Stimulated activated memory B cell treated with anti-CD40 and anti-IgM and Interleukin-4, amounts not matched to agents 10 μg/mL and 1 μg/mL and 100 μg/mL, for 72 hours (primary cell): ENCODE data around the gene GCK.
"Not testable (repeated sequence)": the region's sequence is repeated elsewhere in the genome, so short reads cannot be mapped to it uniquely, and the experiment has no call there.

Experiments
- ATAC-seq: fragments of 150-1000 bp; cut with Tn5 transposase; 2 replicates; pipeline ENCODE4 v1.10.0; 2021
- H3K27ac Mint-ChIP-seq: one replicate; pipeline ENCODE4 v1.8.0; 2022; ENCODE audit warnings: mild to moderate bottlenecking, mixed read lengths
- H3K27me3 Mint-ChIP-seq: one replicate; pipeline ENCODE4 v1.8.0; 2022; ENCODE audit warnings: mixed read lengths
- H3K36me3 Mint-ChIP-seq: one replicate; pipeline ENCODE4 v1.8.0; 2022; ENCODE audit warnings: mixed read lengths
- H3K4me1 Mint-ChIP-seq: one replicate; pipeline ENCODE4 v1.8.0; 2022; ENCODE audit warnings: mixed read lengths
- H3K4me3 Mint-ChIP-seq: one replicate; pipeline ENCODE4 v1.8.0; 2022; ENCODE audit warnings: mild to moderate bottlenecking, moderate library complexity, mixed read lengths
- H3K9me3 Mint-ChIP-seq: one replicate; pipeline ENCODE4 v1.8.0; 2022; ENCODE audit warnings: mixed read lengths

The GCK gene

DNA sequence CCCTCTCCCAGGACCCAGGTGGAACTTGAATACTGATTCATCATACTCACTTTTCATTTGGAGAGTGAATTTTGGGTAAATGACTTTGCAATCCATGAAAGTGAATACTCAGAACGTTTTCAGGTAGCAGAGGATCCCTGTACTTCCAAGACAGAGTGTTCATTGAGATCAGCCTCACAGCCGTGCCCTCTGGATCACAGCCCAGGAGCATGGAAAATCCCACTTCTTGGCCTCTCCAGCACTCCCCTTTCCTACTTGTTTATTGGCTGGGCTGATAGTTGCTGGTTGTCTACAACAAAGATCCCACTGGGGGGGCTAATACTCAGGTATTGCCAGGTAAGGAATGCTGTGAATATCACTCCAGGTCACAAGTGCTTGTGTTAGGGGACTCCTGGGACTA is 5.9 kb downstream of the GCK start:
- H3K27ac Mint-ChIP-seq, result no peak overlapping the region
- H3K27me3 Mint-ChIP-seq, result peaks cover 8% of the 10 kb centered on the region
- no peaks in the 10 kb centered on the region for H3K9me3 Mint-ChIP-seq
- H3K4me3 Mint-ChIP-seq, result no peak overlapping the region
- ATAC-seq, result no peak
- H3K4me1 Mint-ChIP-seq, result peaks cover 5% of the 10 kb centered on the region
- no peaks in the 10 kb centered on the region for H3K36me3 Mint-ChIP-seq

DNA sequence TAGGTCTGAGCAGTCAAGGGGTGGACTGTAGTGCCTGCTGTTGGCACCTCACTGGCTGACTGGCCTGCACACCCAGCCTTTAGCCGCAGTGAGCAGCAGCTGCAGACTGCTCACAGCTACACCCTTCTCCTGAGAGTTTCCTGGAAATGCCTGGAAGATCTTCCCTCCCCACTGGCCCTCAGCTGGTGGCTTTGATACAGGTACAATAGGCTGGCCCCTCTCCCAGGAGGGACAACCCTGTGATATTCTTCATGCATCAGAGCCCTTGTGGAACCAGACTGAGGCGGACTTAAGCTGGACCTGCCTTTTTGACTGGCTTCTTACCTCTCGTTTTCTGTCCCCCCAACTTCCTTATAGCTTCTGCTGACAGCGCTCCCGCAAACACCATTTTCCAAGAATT is 6.4 kb downstream of the GCK start:
- Mint-ChIP-seq H3K4me1 (peaks cover 5% of the 10 kb centered on the region), H3K9me3 (no peaks in the 10 kb centered on the region), H3K36me3 (no peaks in the 10 kb centered on the region), H3K27me3 (peaks cover 13% of the 10 kb centered on the region), H3K4me3 (no peak overlapping the region), H3K27ac (no peak overlapping the region)
- ATAC-seq, result no peak

DNA sequence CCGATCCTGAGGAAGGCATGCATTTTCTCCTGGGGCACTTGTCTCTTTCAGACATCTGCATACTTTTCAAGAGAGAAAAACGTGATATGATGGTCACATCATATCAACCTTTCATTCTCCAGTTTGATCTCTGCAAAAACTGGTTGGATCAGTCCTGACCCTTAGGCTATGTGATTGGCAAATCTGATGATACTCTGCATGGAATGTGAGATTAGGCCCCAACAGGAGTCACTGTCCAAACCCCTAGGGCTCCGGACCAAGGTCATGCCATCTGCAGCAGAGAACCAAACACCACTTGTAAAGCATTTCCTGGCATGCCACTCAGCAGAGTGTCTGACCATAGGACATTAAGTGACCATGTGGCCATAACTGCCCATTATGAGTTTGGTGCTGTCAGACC is 8.6 kb downstream of the GCK start:
- Mint-ChIP-seq H3K27me3 (peaks cover 18% of the 10 kb centered on the region), H3K36me3 (no peaks in the 10 kb centered on the region), H3K27ac (no peak overlapping the region), H3K4me3 (no peak overlapping the region), H3K9me3 (no peaks in the 10 kb centered on the region), H3K4me1 (no peaks in the 10 kb centered on the region)
- ATAC-seq, result no peak

DNA sequence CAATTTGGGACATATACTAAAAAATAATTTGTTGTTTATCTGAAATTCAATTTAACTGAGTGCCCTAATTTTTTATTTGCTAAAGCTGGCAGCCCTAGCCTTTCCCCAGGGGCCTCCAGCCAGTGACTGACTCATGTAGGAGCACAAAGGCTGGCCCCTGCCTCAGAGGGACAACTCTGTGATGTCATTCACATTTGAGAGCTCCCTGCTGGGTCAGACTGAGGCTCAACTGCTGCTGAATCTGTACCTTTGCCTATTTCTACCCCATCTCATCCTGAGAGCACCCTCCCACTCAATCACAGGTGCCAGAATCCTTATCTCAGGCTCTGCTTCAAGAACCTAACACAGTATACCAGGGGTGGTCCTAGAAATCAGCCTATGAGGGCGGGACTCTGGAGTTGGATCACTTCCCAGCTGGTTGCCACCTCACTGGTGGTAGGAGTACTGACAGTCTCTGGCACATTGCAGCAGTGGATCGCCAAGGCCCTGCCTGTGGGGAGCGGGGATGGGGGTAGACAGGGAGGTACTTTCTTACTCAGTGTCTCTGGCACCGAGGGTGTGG is 11.6 kb downstream of the GCK start:
- ATAC-seq, result no peak
- H3K27me3 Mint-ChIP-seq, result peaks cover 18% of the 10 kb centered on the region
- no peak overlapping the region for H3K27ac Mint-ChIP-seq
- H3K9me3 Mint-ChIP-seq, result peaks cover 5% of the 10 kb centered on the region
- H3K36me3 Mint-ChIP-seq, result no peaks in the 10 kb centered on the region
- H3K4me1 Mint-ChIP-seq, result peaks cover 7% of the 10 kb centered on the region
- H3K4me3 Mint-ChIP-seq, result no peak overlapping the region

DNA sequence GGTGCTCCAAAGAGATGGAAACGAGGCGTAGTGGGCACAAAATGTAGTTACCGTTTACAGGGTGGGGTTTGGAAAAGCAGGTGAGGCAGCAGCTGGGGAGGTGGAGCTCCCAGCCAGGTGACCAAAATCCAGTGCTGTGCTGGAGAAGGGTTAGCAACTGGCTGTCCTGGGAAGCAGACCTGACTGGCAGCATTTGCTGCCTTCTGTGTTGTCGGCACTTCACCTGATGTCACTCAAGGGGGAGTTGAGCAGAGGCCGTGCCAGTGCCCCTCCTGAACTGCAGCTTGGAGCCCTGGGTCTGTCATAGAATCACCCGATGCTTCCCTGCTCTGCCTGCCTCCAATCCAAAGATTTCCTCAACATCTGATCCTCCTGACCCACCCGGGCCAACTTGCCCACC is 12.8 kb downstream of the GCK start:
- Mint-ChIP-seq H3K4me1 (peaks cover 7% of the 10 kb centered on the region), H3K4me3 (no peak overlapping the region), H3K27ac (no peak overlapping the region), H3K36me3 (no peaks in the 10 kb centered on the region), H3K9me3 (peaks cover 5% of the 10 kb centered on the region), H3K27me3 (peaks cover 18% of the 10 kb centered on the region)
- ATAC-seq, result no peak

DNA sequence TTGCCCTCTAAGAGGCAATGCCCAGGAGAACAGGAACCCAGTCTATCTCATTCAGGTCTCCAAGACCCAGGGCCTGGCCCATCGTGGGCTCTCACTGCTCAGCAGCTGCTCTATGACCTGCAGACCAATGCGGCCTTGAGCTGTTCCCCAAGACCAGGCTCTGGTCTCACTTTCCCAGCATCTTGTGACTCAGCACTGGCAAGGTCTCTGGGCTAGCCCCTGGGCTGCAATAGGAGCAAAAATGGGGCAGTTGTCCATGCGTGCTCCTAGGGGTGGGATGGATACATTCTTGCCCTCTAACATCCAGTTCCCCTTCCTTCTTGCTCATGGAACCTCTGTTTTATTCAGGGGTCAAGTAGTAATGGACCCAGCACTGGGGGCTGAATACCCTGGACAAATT is 13.5 kb downstream of the GCK start:
- H3K4me1 Mint-ChIP-seq, result peaks cover 7% of the 10 kb centered on the region
- H3K36me3 Mint-ChIP-seq, result no peaks in the 10 kb centered on the region
- peaks cover 5% of the 10 kb centered on the region for H3K9me3 Mint-ChIP-seq
- no peak for ATAC-seq
- no peak overlapping the region for H3K4me3 Mint-ChIP-seq
- H3K27me3 Mint-ChIP-seq, result peaks cover 23% of the 10 kb centered on the region
- H3K27ac Mint-ChIP-seq, result no peak overlapping the region

DNA sequence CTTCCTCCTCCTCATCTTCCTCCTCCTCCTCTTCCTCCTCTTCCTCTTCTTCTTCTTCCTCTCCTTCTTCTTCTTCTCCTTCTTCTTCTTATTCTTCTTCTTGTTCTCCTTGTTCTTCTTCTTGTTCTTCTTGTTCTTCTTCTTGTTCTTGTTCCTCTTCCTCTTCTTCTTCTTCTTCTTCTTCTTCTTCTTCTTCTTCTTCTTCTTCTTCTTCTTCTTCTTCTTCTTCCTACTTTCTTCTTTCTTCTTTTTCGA is 14.6 kb downstream of the GCK start:
- not testable (repeated sequence) for H3K4me3 Mint-ChIP-seq, H3K36me3 Mint-ChIP-seq, H3K27ac Mint-ChIP-seq, H3K4me1 Mint-ChIP-seq, ATAC-seq, H3K9me3 Mint-ChIP-seq
- peaks cover 25% of the 10 kb centered on the region for H3K27me3 Mint-ChIP-seq

DNA sequence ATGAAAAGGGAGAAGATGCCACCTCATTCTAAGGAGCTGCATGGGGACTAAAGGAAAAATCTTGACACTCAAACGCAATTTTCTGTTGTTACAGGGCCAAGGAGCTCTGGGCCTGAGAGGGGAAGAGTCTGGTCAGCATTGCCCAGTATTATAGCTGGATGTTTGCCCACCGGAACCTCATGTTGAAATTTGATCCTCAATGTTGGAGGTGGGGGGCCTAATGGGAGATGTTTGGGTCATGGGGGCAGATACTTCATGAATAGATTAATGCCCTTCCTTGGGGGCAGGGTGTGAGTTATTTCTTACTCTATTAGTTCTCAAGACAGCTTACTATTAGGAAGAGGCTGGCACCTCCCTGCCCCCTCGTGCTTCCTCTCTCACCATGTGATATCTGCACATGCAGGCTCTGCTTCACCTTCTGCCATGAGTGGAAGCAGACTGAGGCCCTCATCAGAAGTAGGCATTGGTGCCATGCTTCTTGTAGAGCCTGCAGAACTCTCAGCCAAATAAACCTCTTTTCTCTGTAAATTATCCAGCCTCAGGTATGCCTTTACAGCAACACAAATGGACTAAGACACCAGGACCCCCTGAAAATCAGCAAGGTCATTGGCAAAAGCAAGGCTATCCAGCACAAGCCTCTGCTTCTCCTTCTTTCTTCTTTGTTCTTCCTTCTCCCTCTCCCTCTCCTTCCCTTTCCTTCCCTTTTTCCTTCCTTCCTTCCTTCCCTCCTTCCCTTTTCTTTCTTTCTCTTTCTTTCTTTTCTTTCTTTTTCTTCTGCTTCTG is 15.1 kb downstream of the GCK start:
- Mint-ChIP-seq H3K9me3 (peaks cover 5% of the 10 kb centered on the region), H3K4me3 (no peak overlapping the region), H3K4me1 (peaks cover 7% of the 10 kb centered on the region), H3K27ac (no peak overlapping the region), H3K27me3 (peaks cover 20% of the 10 kb centered on the region), H3K36me3 (no peaks in the 10 kb centered on the region)
- no peak for ATAC-seq

DNA sequence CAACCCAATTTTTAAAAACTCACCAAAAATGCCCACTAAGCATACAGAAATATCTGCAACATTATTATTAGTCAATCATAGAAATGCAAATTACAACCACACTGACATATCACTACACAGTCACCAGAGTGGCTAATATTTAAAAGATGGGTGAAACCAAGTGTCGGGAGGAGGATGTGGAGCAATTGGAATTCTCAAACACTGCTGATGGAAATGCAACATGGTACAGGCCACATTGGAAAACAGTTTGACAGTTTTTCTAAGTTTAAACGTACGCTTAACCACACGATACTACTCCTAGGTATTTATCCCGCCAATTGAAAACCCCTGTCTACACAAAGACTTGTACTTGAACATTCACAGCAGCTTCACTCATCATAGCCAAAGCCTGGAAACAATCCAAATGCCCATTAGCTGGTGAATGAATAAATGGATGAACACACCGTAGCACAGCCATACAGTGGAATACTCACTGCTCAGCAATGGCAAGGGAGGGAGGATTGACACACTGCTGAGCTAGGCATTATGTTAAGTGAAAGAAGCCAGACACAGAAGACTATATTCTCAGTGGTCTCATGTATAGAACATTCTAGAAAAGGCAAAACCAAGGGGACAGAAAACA is 16.3 kb downstream of the GCK start:
- Mint-ChIP-seq H3K36me3 (no peaks in the 10 kb centered on the region), H3K4me3 (no peak overlapping the region), H3K4me1 (peaks cover 10% of the 10 kb centered on the region), H3K27me3 (peaks cover 14% of the 10 kb centered on the region), H3K27ac (no peak overlapping the region), H3K9me3 (peaks cover 5% of the 10 kb centered on the region)
- no peak for ATAC-seq

DNA sequence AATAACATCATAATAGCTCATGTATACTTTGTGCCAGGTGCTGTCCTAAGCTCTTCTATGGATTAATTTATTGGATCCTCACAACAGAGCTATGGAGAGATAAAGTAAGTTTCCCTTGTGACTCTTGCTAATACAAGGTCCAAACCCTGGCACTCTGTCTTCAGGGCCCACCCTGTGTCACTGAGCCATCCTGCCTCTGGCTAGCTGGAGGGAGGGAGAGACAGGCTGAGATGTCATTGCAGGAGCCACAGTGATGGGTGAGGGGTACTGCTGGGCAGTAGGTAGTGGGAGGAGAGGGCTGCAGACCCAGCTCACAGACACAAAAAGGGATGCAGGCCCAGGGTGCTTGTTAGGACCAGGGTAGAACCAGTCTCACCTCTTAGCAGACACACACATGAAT is 16.9 kb downstream of the GCK start:
- peaks cover 16% of the 10 kb centered on the region for H3K4me1 Mint-ChIP-seq
- peaks cover 5% of the 10 kb centered on the region for H3K9me3 Mint-ChIP-seq
- ATAC-seq, result no peak
- no peak overlapping the region for H3K27ac Mint-ChIP-seq
- H3K4me3 Mint-ChIP-seq, result no peak overlapping the region
- H3K27me3 Mint-ChIP-seq, result peaks cover 9% of the 10 kb centered on the region
- H3K36me3 Mint-ChIP-seq, result no peaks in the 10 kb centered on the region

DNA sequence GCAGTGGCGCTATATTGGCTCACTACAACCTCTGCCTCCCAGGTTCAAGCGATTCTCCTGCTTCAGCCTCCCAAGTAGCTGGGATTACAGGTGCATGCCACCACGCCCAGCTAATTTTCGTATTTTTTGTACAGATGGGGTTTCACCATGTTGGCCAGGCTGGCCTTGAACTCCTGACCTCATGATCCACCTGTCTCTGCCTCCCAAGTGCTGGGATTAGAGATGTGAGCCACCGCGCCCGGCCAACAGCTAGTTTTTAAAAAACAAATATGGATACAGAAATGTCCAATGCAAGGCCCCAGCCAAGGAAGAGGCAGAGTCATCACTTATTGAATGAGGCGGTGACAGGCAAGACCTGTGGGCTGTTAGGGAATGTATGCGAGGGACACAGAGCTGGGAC is 17.3 kb downstream of the GCK start:
- peaks cover 20% of the 10 kb centered on the region for H3K4me1 Mint-ChIP-seq
- not testable (repeated sequence) for H3K9me3 Mint-ChIP-seq, ATAC-seq, H3K4me3 Mint-ChIP-seq, H3K27ac Mint-ChIP-seq, H3K36me3 Mint-ChIP-seq, H3K27me3 Mint-ChIP-seq

DNA sequence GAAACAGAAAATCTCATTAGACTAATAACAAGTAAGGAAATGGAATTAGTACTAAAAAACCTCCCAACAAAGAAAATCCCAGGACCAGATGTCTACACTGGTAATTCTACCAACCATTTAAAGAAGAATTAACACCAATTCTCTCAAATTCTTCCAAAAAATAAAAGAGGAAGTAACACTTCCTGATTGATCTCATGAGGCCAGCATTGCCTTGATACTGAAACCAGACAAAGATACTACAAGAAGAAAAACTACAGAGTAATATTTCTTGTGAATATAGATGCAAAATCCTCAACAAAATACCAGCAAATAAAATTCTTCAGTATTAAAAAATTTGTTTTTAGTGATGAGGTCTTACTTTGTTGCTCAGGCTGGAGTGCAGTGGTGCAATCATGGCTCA is 21.3 kb downstream of the GCK start:
- H3K36me3 Mint-ChIP-seq, result peaks cover 5% of the 10 kb centered on the region
- H3K27me3 Mint-ChIP-seq, result peaks cover 8% of the 10 kb centered on the region
- peak; percentile 72 for ATAC-seq

DNA sequence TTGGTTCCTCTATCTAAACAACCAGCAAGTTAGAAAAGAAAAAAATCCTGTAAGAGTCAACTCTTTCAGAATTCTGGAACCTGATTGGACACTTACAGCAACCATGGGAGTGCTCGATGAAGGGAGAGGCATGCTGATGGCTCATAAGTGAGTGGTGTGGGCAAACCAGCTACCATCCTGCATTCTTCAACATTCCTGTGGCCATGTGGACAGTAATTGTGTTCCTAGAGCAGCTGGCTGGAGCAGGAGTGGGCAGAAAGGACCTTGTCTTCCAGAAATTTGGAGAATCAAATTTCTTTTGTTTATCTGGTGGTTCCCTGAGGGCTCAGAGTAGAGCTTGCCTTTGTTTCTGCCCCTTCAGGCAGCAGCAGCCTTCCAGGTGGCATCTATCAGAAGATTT is 25.6 kb downstream of the GCK start:
- Mint-ChIP-seq H3K9me3 (peaks cover 6% of the 10 kb centered on the region), H3K27ac (no peak overlapping the region), H3K4me1 (peaks cover 13% of the 10 kb centered on the region), H3K27me3 (no peaks in the 10 kb centered on the region), H3K4me3 (no peak overlapping the region), H3K36me3 (peaks cover 5% of the 10 kb centered on the region)
- no peak for ATAC-seq

More for the DNA sequence above, 21.3 kb downstream of the GCK start:
- H3K9me3 Mint-ChIP-seq, result peaks cover 6% of the 10 kb centered on the region
- no peak overlapping the region for H3K27ac Mint-ChIP-seq
- H3K4me1 Mint-ChIP-seq, result peaks cover 13% of the 10 kb centered on the region
- no peak overlapping the region for H3K4me3 Mint-ChIP-seq

DNA sequence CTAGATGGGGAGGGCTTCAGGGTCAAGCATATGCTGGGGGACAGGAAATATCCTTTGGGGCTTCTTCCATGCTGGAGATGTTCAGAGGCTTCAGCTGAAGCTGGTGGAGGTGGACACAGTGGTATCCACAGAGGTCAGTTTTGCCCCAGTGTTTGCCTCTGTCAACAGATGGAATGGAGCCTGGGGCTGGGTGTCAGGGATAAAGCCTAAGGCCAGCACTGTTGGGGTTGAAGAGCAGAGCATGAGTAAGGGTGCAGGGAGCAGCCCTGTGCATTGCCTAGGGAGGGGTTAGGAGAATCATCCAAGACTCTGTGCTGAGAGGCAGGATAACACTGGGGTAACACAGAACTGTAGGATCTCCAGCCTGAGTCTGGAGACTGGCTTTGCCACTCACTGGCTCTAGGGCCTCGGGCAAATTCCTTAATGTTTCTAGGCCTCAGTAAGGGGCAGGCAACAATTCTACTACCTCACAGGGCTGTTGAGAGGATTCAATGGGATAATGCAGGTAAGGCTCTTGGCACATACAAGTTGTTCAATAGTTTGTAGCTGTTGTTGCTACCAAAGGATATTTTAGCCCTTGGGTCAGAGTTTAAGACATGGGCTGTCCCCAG is 26.3 kb downstream of the GCK start:
- ATAC-seq, result no peak
- Mint-ChIP-seq H3K27ac (no peak overlapping the region), H3K9me3 (peaks cover 6% of the 10 kb centered on the region), H3K27me3 (no peaks in the 10 kb centered on the region), H3K4me1 (peaks cover 10% of the 10 kb centered on the region), H3K36me3 (peaks cover 5% of the 10 kb centered on the region), H3K4me3 (no peak overlapping the region)

DNA sequence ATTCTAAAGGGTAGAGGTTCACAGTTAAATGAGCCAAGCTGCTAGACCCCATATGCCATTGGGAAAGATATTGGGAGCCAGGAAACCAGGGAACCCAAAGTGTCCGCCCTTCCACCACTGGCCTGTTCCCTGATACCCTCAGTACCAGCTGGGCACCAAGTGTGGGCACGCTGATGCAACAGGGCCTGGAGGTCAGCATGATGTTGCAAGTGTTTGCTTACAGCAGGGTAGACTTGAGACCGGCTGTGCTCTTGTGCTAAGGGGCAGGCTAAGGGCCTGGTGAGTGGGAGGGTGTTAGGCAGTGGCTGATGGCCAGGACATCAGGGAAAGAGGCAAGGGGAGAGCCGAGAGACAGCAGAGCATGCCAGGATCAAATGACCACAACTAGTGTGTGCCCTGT is 27.1 kb downstream of the GCK start:
- peaks cover 5% of the 10 kb centered on the region for H3K36me3 Mint-ChIP-seq
- ATAC-seq, result no peak
- H3K9me3 Mint-ChIP-seq, result peaks cover 6% of the 10 kb centered on the region
- peaks cover 3% of the 10 kb centered on the region for H3K4me1 Mint-ChIP-seq
- H3K4me3 Mint-ChIP-seq, result no peak overlapping the region
- no peaks in the 10 kb centered on the region for H3K27me3 Mint-ChIP-seq
- no peak overlapping the region for H3K27ac Mint-ChIP-seq

DNA sequence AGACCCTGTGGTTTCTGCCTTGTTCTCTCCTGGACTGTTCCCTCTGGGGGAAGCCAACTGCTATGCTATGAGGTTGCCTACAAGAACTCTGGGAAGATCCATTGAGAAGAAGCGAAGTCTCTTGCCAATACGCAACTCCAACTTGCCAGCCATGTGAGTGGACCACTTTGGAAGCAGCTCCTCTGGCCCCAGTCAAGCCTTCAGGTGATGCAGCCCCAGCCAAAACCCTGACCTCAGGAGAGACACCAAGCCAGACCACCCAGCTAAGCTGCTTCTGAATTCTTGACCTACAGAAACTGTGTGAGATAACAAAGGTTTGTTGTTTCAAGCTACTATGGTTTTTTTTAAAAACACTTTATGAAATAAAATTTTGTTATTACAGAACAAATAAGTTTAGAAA is 27.9 kb downstream of the GCK start:
- no peaks in the 10 kb centered on the region for H3K4me1 Mint-ChIP-seq
- H3K9me3 Mint-ChIP-seq, result peaks cover 6% of the 10 kb centered on the region
- no peaks in the 10 kb centered on the region for H3K27me3 Mint-ChIP-seq
- H3K36me3 Mint-ChIP-seq, result peaks cover 5% of the 10 kb centered on the region
- H3K27ac Mint-ChIP-seq, result no peak overlapping the region
- no peak overlapping the region for H3K4me3 Mint-ChIP-seq
- no peak for ATAC-seq
